ENCODE measurements around the gene SLC35G3. TPM values are rescaled to one million over a fixed set of nuclear protein-coding genes. Genes with fewer than 3 reads are reported as not detected.

The SLC35G3 gene
- total and polyA plus RNA-seq, 4 donors = not detected

- Histone ChIP-seq H3K9me3 (ENCODE audit: control insufficient read depth in 4 of 4, low read length in 3 of 4) (no peaks in the 10 kb centered on the region), H3K4me1 (ENCODE audit: control insufficient read depth in 4 of 4, insufficient read depth in 4 of 4, low read length in 3 of 4) (no peaks in the 10 kb centered on the region), H3K4me3 (ENCODE audit: low read depth in 1 of 3, low read length in 3 of 3) (no peak overlapping the region), H3K9ac (ENCODE audit: low read depth in 1 of 2, low read length in 2 of 2) (no peak overlapping the region), H3K27ac (ENCODE audit: low read depth in 1 of 2, low read length in 2 of 2) (no peak overlapping the region), H3K36me3 (ENCODE audit: control insufficient read depth in 4 of 4, insufficient read depth in 3 of 4, low read depth in 1 of 4, low read length in 3 of 4) (no peaks in the 10 kb centered on the region), H3K27me3 (ENCODE audit: control insufficient read depth in 4 of 4, insufficient read depth in 4 of 4, low read length in 3 of 4) (peaks cover 0 to 3% (median 0%) of the 10 kb centered on the region in 4 donors)
- DNase-seq (ENCODE audit: low spot score) = no peak
- TF ChIP-seq CTCF (IDR thresholded peaks at IDR 0.05; ENCODE audit: low read depth, low read length, missing input control) (no peak), REST (IDR thresholded peaks at IDR 0.05) (no peak), ATF3 (IDR thresholded peaks at IDR 0.05) (no peak), JUND (IDR thresholded peaks at IDR 0.05) (no peak), EGR1 (IDR thresholded peaks at IDR 0.05; ENCODE audit: low read depth in 2 of 2) (no peak), FOXA2 (IDR thresholded peaks at IDR 0.05) (no peak), HNF4G (IDR thresholded peaks at IDR 0.05) (no peak), HNF4A (conservative IDR thresholded peaks at IDR 0.05) (no peak), TAF1 (conservative IDR thresholded peaks at IDR 0.05) (no peak)
- 76% methylated on average over 5 of the region's 5 CpGs for WGBS
These were observed 29.5 kb downstream of the SLC35G3 start for GRCh38 chr17:35164716-35165115.

GRCh38 chr17:35163886-35164285 is 30.3 kb downstream of the SLC35G3 start:
- no peak for DNase-seq (ENCODE audit: low spot score)
- 93% methylated on average over 7 of the region's 7 CpGs for WGBS
- no peak overlapping the region for H3K4me3 ChIP-seq (ENCODE audit: low read depth in 1 of 3, low read length in 3 of 3)
- H3K9ac ChIP-seq (ENCODE audit: low read depth in 1 of 2, low read length in 2 of 2) = no peak overlapping the region
- H3K9me3 ChIP-seq (ENCODE audit: control insufficient read depth in 4 of 4, low read length in 3 of 4) = no peaks in the 10 kb centered on the region
- H3K36me3 ChIP-seq (ENCODE audit: control insufficient read depth in 4 of 4, insufficient read depth in 3 of 4, low read depth in 1 of 4, low read length in 3 of 4) = no peaks in the 10 kb centered on the region
- no peaks in the 10 kb centered on the region for H3K4me1 ChIP-seq (ENCODE audit: control insufficient read depth in 4 of 4, insufficient read depth in 4 of 4, low read length in 3 of 4)
- no peak overlapping the region for H3K27ac ChIP-seq (ENCODE audit: low read depth in 1 of 2, low read length in 2 of 2)
- TF ChIP-seq RXRA (IDR thresholded peaks at IDR 0.05) = no peak
- TF ChIP-seq ATF3 (IDR thresholded peaks at IDR 0.05) = no peak
- TF ChIP-seq NR2F2 (IDR thresholded peaks at IDR 0.05) = no peak
- TF ChIP-seq GABPA (IDR thresholded peaks at IDR 0.05 in 1 of 2, conservative IDR thresholded peaks at IDR 0.05 in 1 of 2) = no peak
- TF ChIP-seq HNF4G (IDR thresholded peaks at IDR 0.05) = no peak
- TF ChIP-seq MAX (IDR thresholded peaks at IDR 0.05) = no peak
- TF ChIP-seq RAD21 (IDR thresholded peaks at IDR 0.05) = no peak
- TF ChIP-seq HNF4A (conservative IDR thresholded peaks at IDR 0.05) = no peak
- no peak for TF ChIP-seq TAF1 (conservative IDR thresholded peaks at IDR 0.05)
- TF ChIP-seq EGR1 (IDR thresholded peaks at IDR 0.05; ENCODE audit: low read depth in 2 of 2) = no peak
- TF ChIP-seq FOXA1 (IDR thresholded peaks at IDR 0.05) = no peak
- TF ChIP-seq JUND (IDR thresholded peaks at IDR 0.05) = no peak
- TF ChIP-seq CTCF (IDR thresholded peaks at IDR 0.05; ENCODE audit: low read depth, low read length, missing input control) = no peak
- no peak for TF ChIP-seq REST (IDR thresholded peaks at IDR 0.05)
- TF ChIP-seq FOXA2 (IDR thresholded peaks at IDR 0.05) = no peak
- no peak for TF ChIP-seq ZBTB33 (IDR thresholded peaks at IDR 0.05)
- H3K27me3 ChIP-seq (ENCODE audit: control insufficient read depth in 4 of 4, insufficient read depth in 4 of 4, low read length in 3 of 4) = peaks cover 0 to 3% (median 0%) of the 10 kb centered on the region in 4 donors
